ENCODE results near the gene PSMD5. TPM values are rescaled to one million over a fixed set of nuclear protein-coding genes. Genes with fewer than 3 reads are reported as not detected.

PSMD5 gene
- total RNA-seq: 10 to 100 TPM; 41.2 to 44.8 TPM
- 10 to 100 TPM; 17.4 to 24.8 TPM for polyA plus RNA-seq
- long read RNA-seq, donor 1, transcript PSMD5-201 (10 exons, 3,443 nt): major isoform, 40 of 58 reads
- long read RNA-seq, donor 1, partial matches to known transcripts: 11 of 58 reads
- long read RNA-seq, donor 1, other reads (novel, unspliced or antisense): 7 of 58 reads
- long read RNA-seq, donor 2, transcript PSMD5-201 (10 exons, 3,443 nt): major isoform, 12 of 20 reads
- long read RNA-seq, donor 2, partial matches to known transcripts: 4 of 20 reads
- long read RNA-seq, donor 2, other reads (novel, unspliced or antisense): 3 of 20 reads

GRCh38 chr9:120842685-120843485 lies at the start of gene PSMD5:
TSS of gene PSMD5 (minus strand) at chr9:120842922. CDS start at chr9:120842909, 13 bp downstream.
- Histone ChIP-seq H3K27me3 (ENCODE audit: control insufficient read depth in 1 of 2, insufficient read depth in 2 of 2, low read length in 1 of 2) (no peaks in the 10 kb centered on the region), H3K9me3 (ENCODE audit: control insufficient read depth, low read length) (no peaks in the 10 kb centered on the region), H3K36me3 (ENCODE audit: control insufficient read depth in 1 of 2, insufficient read depth in 2 of 2, low read length in 1 of 2) (no peaks in the 10 kb centered on the region), H3K27ac (ENCODE audit: low read depth in 1 of 2, low read length in 2 of 2) (peak within 1 kb of the TSS; percentile 49 to 89), H3K4me1 (ENCODE audit: control insufficient read depth in 1 of 2, insufficient read depth in 2 of 2, low read length in 2 of 2) (peaks cover 0 to 1% of the 10 kb centered on the region in 2 donors), H3K4me3 (ENCODE audit: low read length in 2 of 2) (peak within 1 kb of the TSS; percentile 72 to 97)
- 4 to 8% methylated on average over 57 to 62 of the region's 62 CpGs for WGBS, 2 donors
- intact Hi-C loops (cut with DNase I): no loop called here
- DNase-seq (peak; percentile 99), ATAC-seq (ENCODE audit: low FRiP score) (peak; percentile 99)

- WGBS, 2 donors: 28 to 32% methylated on average over 15 of the region's 15 CpGs
- intact Hi-C loops (cut with DNase I): no loop called here
- Histone ChIP-seq H3K27ac (ENCODE audit: low read depth in 1 of 2, low read length in 2 of 2) (peak overlapping the region; percentile 29 to 70), H3K36me3 (ENCODE audit: control insufficient read depth in 1 of 2, insufficient read depth in 2 of 2, low read length in 1 of 2) (no peaks in the 10 kb centered on the region), H3K27me3 (ENCODE audit: control insufficient read depth in 1 of 2, insufficient read depth in 2 of 2, low read length in 1 of 2) (no peaks in the 10 kb centered on the region), H3K4me1 (ENCODE audit: control insufficient read depth in 1 of 2, insufficient read depth in 2 of 2, low read length in 2 of 2) (peaks cover 0 to 2% of the 10 kb centered on the region in 2 donors), H3K9me3 (ENCODE audit: control insufficient read depth, low read length) (no peaks in the 10 kb centered on the region), H3K4me3 (ENCODE audit: low read length in 2 of 2) (no peak overlapping the region)
- ATAC-seq (ENCODE audit: low FRiP score) (no peak), DNase-seq (no peak)
Measured at GRCh38 chr9:120891884-120892747, 49.4 kb upstream of the PSMD5 start.

- Histone ChIP-seq H3K27me3 (ENCODE audit: control insufficient read depth in 1 of 2, insufficient read depth in 2 of 2, low read length in 1 of 2) (no peaks in the 10 kb centered on the region), H3K36me3 (ENCODE audit: control insufficient read depth in 1 of 2, insufficient read depth in 2 of 2, low read length in 1 of 2) (no peaks in the 10 kb centered on the region), H3K27ac (ENCODE audit: low read depth in 1 of 2, low read length in 2 of 2) (peak overlapping the region in 1 of 2 donors; percentile 20), H3K9me3 (ENCODE audit: control insufficient read depth, low read length) (no peaks in the 10 kb centered on the region), H3K4me3 (ENCODE audit: low read length in 2 of 2) (no peak overlapping the region), H3K4me1 (ENCODE audit: control insufficient read depth in 1 of 2, insufficient read depth in 2 of 2, low read length in 2 of 2) (peaks cover 0 to 2% of the 10 kb centered on the region in 2 donors)
- intact Hi-C loops (cut with DNase I): no loop called here
- no peak for DNase-seq
- WGBS, 2 donors: 94 to 96% methylated on average over 10 of the region's 10 CpGs
- ATAC-seq (ENCODE audit: low FRiP score): no peak
Measured at GRCh38 chr9:120891245-120891883, 48.6 kb upstream of the PSMD5 start.

- Histone ChIP-seq H3K4me3 (ENCODE audit: low read length in 2 of 2) (no peak overlapping the region), H3K27ac (ENCODE audit: low read depth in 1 of 2, low read length in 2 of 2) (peak overlapping the region in 1 of 2 donors; percentile 17), H3K27me3 (ENCODE audit: control insufficient read depth in 1 of 2, insufficient read depth in 2 of 2, low read length in 1 of 2) (no peaks in the 10 kb centered on the region), H3K36me3 (ENCODE audit: control insufficient read depth in 1 of 2, insufficient read depth in 2 of 2, low read length in 1 of 2) (no peaks in the 10 kb centered on the region), H3K4me1 (ENCODE audit: control insufficient read depth in 1 of 2, insufficient read depth in 2 of 2, low read length in 2 of 2) (peaks cover 0 to 2% of the 10 kb centered on the region in 2 donors), H3K9me3 (ENCODE audit: control insufficient read depth, low read length) (no peaks in the 10 kb centered on the region)
- 86 to 89% methylated on average over 14 of the region's 14 CpGs for WGBS, 2 donors
- no peak for DNase-seq
- intact Hi-C loops (cut with DNase I): no loop called here
- ATAC-seq (ENCODE audit: low FRiP score): peak; percentile 57
Measured at GRCh38 chr9:120890320-120891244, 47.9 kb upstream of the PSMD5 start.

- peaks cover 0 to 2% of the 10 kb centered on the region in 2 donors for H3K4me1 ChIP-seq (ENCODE audit: control insufficient read depth in 1 of 2, insufficient read depth in 2 of 2, low read length in 2 of 2)
- DNase-seq (no peak), ATAC-seq (ENCODE audit: low FRiP score) (peak; percentile 54)
- no peaks in the 10 kb centered on the region for H3K36me3 ChIP-seq (ENCODE audit: control insufficient read depth in 1 of 2, insufficient read depth in 2 of 2, low read length in 1 of 2)
- H3K27me3 ChIP-seq (ENCODE audit: control insufficient read depth in 1 of 2, insufficient read depth in 2 of 2, low read length in 1 of 2): no peaks in the 10 kb centered on the region
- 99 to 100% methylated on average over 1 of the region's 1 CpG for WGBS, 2 donors
- no peaks in the 10 kb centered on the region for H3K9me3 ChIP-seq (ENCODE audit: control insufficient read depth, low read length)
- H3K27ac ChIP-seq (ENCODE audit: low read depth in 1 of 2, low read length in 2 of 2): no peak overlapping the region
- intact Hi-C loops (cut with DNase I): no loop called here
- H3K4me3 ChIP-seq (ENCODE audit: low read length in 2 of 2): no peak overlapping the region
Measured at GRCh38 chr9:120889606-120890271, 47.0 kb upstream of the PSMD5 start.

- no peak overlapping the region for H3K4me3 ChIP-seq (ENCODE audit: low read length in 2 of 2)
- intact Hi-C loops (cut with DNase I): no loop called here
- H3K9me3 ChIP-seq (ENCODE audit: control insufficient read depth, low read length): no peaks in the 10 kb centered on the region
- H3K27me3 ChIP-seq (ENCODE audit: control insufficient read depth in 1 of 2, insufficient read depth in 2 of 2, low read length in 1 of 2): no peaks in the 10 kb centered on the region
- H3K27ac ChIP-seq (ENCODE audit: low read depth in 1 of 2, low read length in 2 of 2): no peak overlapping the region
- H3K4me1 ChIP-seq (ENCODE audit: control insufficient read depth in 1 of 2, insufficient read depth in 2 of 2, low read length in 2 of 2): peaks cover 0 to 2% of the 10 kb centered on the region in 2 donors
- H3K36me3 ChIP-seq (ENCODE audit: control insufficient read depth in 1 of 2, insufficient read depth in 2 of 2, low read length in 1 of 2): no peaks in the 10 kb centered on the region
- ATAC-seq (ENCODE audit: low FRiP score) (no peak), DNase-seq (no peak)
Measured at GRCh38 chr9:120888626-120889025, 45.9 kb upstream of the PSMD5 start.

- intact Hi-C loops (cut with DNase I): no loop called here
- peak in 1 of 2 donors; percentile 69 for DNase-seq
- ATAC-seq (ENCODE audit: low FRiP score): peak; percentile 58
- no peak overlapping the region for H3K4me3 ChIP-seq (ENCODE audit: low read length in 2 of 2)
- H3K27me3 ChIP-seq (ENCODE audit: control insufficient read depth in 1 of 2, insufficient read depth in 2 of 2, low read length in 1 of 2): no peaks in the 10 kb centered on the region
- H3K9me3 ChIP-seq (ENCODE audit: control insufficient read depth, low read length): no peaks in the 10 kb centered on the region
- 67 to 68% methylated on average over 8 of the region's 8 CpGs for WGBS, 2 donors
- H3K4me1 ChIP-seq (ENCODE audit: control insufficient read depth in 1 of 2, insufficient read depth in 2 of 2, low read length in 2 of 2): no peaks in the 10 kb centered on the region
- no peak overlapping the region for H3K27ac ChIP-seq (ENCODE audit: low read depth in 1 of 2, low read length in 2 of 2)
- no peaks in the 10 kb centered on the region for H3K36me3 ChIP-seq (ENCODE audit: control insufficient read depth in 1 of 2, insufficient read depth in 2 of 2, low read length in 1 of 2)
Measured at GRCh38 chr9:120886490-120886967, 43.8 kb upstream of the PSMD5 start.

All from aorta (tissue), 5 donors.